ENCODE measurements around the gene ANO6. TPM values are rescaled to one million over a fixed set of nuclear protein-coding genes. Genes with fewer than 3 reads are reported as not detected.

Gene ANO6
- total and polyA plus RNA-seq, 8 donors: 58.0 to 79.7 (median 66.1) TPM

DNA sequence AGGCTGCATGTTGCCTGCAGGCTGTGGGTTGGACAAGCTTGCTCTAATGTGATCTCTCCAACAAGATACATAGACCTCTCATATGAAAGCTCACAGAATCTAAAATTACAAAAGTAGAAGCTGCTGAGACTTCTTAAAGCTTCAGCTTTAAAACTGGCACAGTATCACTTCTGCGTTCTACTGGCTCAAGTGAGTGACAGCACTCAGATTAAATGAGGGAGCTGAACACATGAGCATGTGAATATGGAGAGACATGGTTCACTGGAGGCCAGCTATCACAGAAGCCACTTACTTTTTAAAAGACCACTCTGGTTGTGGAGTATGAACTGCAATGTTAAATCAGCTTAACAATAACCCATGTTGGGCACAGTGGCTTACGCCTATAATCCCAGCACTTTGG lies 29.1 kb upstream of the ANO6 start:
- intact Hi-C loops (cut with DNase I): no loop called here
- no peak for DNase-seq
- no peaks in the 10 kb centered on the region for H3K27me3 ChIP-seq
- H3K27ac ChIP-seq: no peak overlapping the region
- no peak for ATAC-seq
- no peaks in the 10 kb centered on the region for H3K9me3 ChIP-seq
- H3K4me1 ChIP-seq: peaks cover 0 to 18% of the 10 kb centered on the region in 2 donors
- no peaks in the 10 kb centered on the region for H3K36me3 ChIP-seq
- H3K4me3 ChIP-seq: no peak overlapping the region
- TF ChIP-seq, protein P1, sequence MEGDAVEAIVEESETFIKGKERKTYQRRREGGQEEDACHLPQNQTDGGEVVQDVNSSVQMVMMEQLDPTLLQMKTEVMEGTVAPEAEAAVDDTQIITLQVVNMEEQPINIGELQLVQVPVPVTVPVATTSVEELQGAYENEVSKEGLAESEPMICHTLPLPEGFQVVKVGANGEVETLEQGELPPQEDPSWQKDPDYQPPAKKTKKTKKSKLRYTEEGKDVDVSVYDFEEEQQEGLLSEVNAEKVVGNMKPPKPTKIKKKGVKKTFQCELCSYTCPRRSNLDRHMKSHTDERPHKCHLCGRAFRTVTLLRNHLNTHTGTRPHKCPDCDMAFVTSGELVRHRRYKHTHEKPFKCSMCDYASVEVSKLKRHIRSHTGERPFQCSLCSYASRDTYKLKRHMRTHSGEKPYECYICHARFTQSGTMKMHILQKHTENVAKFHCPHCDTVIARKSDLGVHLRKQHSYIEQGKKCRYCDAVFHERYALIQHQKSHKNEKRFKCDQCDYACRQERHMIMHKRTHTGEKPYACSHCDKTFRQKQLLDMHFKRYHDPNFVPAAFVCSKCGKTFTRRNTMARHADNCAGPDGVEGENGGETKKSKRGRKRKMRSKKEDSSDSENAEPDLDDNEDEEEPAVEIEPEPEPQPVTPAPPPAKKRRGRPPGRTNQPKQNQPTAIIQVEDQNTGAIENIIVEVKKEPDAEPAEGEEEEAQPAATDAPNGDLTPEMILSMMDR (IDR thresholded peaks at IDR 0.05): no peak

DNA sequence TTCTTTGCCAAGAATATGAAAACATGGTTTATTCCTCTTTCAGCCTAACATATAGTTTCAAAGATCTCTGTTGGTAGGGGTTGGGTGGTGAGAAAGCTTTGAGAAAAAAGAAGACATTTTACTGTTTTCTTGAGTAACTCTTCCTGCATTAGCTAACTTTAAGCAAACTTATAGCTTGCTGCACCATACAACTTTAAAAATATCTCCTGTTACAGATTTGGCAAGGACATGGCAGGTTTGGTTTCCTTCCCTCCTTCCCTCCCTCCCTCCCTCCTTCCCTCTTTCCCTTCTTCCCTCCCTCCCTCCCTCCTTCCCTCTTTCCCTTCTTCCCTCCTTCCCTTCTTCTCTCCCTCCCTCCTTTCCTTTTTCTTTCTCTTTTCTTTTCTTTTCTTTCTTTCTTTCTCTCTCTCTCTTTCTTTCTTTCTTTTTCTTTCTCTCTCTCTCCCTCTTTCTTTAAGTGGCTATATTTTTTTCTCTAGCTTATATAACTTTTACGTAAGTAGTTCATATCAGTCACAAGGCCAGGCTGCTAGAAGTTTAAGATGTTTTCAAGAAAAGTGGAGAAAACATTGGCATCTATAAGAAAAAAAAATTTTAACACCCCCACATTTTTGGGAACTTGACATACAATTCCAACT lies 26.0 kb upstream of the ANO6 start:
- no peaks in the 10 kb centered on the region for H3K36me3 ChIP-seq
- H3K27ac ChIP-seq: no peak overlapping the region
- H3K4me3 ChIP-seq: no peak overlapping the region
- intact Hi-C loops (cut with DNase I): no loop called here
- no peak for ATAC-seq
- TF ChIP-seq, protein P1 (IDR thresholded peaks at IDR 0.05): no peak
- H3K9me3 ChIP-seq: no peaks in the 10 kb centered on the region
- DNase-seq: no peak
- H3K27me3 ChIP-seq: no peaks in the 10 kb centered on the region
- H3K4me1 ChIP-seq: peaks cover 0 to 18% of the 10 kb centered on the region in 2 donors

- Histone ChIP-seq H3K4me1 (peaks cover 0 to 17% of the 10 kb centered on the region in 2 donors), H3K4me3 (no peak overlapping the region), H3K36me3 (no peaks in the 10 kb centered on the region), H3K27ac (no peak overlapping the region), H3K9me3 (no peaks in the 10 kb centered on the region), H3K27me3 (no peaks in the 10 kb centered on the region)
- DNase-seq (no peak), ATAC-seq (no peak)
- TF ChIP-seq, protein P1 (IDR thresholded peaks at IDR 0.05): no peak
- intact Hi-C loops (cut with DNase I): no loop called here
Observed at GRCh38 chr12:45191239-45191638, 24.7 kb upstream of the ANO6 start.

GRCh38 chr12:45192707-45193106 lies 23.2 kb upstream of the ANO6 start:
- no peak overlapping the region for H3K27ac ChIP-seq
- no peak for DNase-seq
- no peak overlapping the region for H3K4me3 ChIP-seq
- no peaks in the 10 kb centered on the region for H3K36me3 ChIP-seq
- peaks cover 0 to 17% of the 10 kb centered on the region in 2 donors for H3K4me1 ChIP-seq
- H3K27me3 ChIP-seq: no peaks in the 10 kb centered on the region
- ATAC-seq: no peak
- intact Hi-C loops (cut with DNase I): no loop called here
- TF ChIP-seq, protein P1 (IDR thresholded peaks at IDR 0.05): no peak
- no peaks in the 10 kb centered on the region for H3K9me3 ChIP-seq

- H3K9me3 ChIP-seq: no peaks in the 10 kb centered on the region
- peaks cover 8 to 32% of the 10 kb centered on the region in 2 donors for H3K4me1 ChIP-seq
- no peaks in the 10 kb centered on the region for H3K36me3 ChIP-seq
- TF ChIP-seq, protein P1 (IDR thresholded peaks at IDR 0.05): no peak
- no peak overlapping the region for H3K4me3 ChIP-seq
- ATAC-seq (peak; percentile 87), DNase-seq (peak in 2 of 4 donors; percentile 17 to 66)
- intact Hi-C loops (cut with DNase I): no loop called here
- H3K27me3 ChIP-seq: no peaks in the 10 kb centered on the region
- peak overlapping the region; percentile 29 to 35 for H3K27ac ChIP-seq
Observed at GRCh38 chr12:45200491-45201043, 15.3 kb upstream of the ANO6 start.
